Loucy (cell line): ENCODE measurements around the gene AIFM2.

Experiments
- H2AFZ ChIP-seq: fragments of 200-600 bp; sonication (generic); 2 replicates; pipeline ENCODE4 v1.6.0; 2016; ENCODE audit warnings: antibody characterized with exemption, mild to moderate bottlenecking, low read length, moderate library complexity
- H3F3A ChIP-seq: fragments of 200-600 bp; 2 replicates; pipeline ENCODE4 v1.6.0; 2016; ENCODE audit warnings: antibody characterized with exemption, low read depth, mild to moderate bottlenecking
- H3K27me3 ChIP-seq: fragments of 200-600 bp; sonication (generic); 2 replicates; pipeline ENCODE4 v1.6.1; 2014; ENCODE audit warnings: low read length, mild to moderate bottlenecking; ENCODE audit not compliant: insufficient read depth, poor library complexity, severe bottlenecking
- H3K36me3 ChIP-seq: fragments of 200-600 bp; sonication (generic); 2 replicates; pipeline ENCODE4 v1.6.1; 2016; ENCODE audit warnings: low read length; ENCODE audit not compliant: insufficient read depth
- H3K4me1 ChIP-seq: fragments of 200-600 bp; sonication (generic); 2 replicates; pipeline ENCODE4 v1.5.1; 2014; ENCODE audit warnings: low read length, mild to moderate bottlenecking; ENCODE audit not compliant: insufficient read depth, poor library complexity, severe bottlenecking
- H3K4me2 ChIP-seq: fragments of 200-600 bp; sonication (generic); 2 replicates; pipeline ENCODE4 v1.6.0; 2014; ENCODE audit warnings: antibody characterized with exemption, low read length, low read depth, mild to moderate bottlenecking; ENCODE audit not compliant: poor library complexity, severe bottlenecking
- H3K4me3 ChIP-seq: fragments of 200-600 bp; sonication (generic); 2 replicates; pipeline ENCODE4 v1.5.1; 2014; ENCODE audit warnings: low read length, mild to moderate bottlenecking, mixed read lengths; ENCODE audit not compliant: poor library complexity, severe bottlenecking
- H3K79me2 ChIP-seq: fragments of 200-600 bp; sonication (generic); 2 replicates; pipeline ENCODE4 v1.6.1; 2014; ENCODE audit warnings: low read length; ENCODE audit not compliant: insufficient read depth
- H3K9ac ChIP-seq: fragments of 200-600 bp; sonication (generic); 2 replicates; pipeline ENCODE4 v1.6.0; 2014; ENCODE audit warnings: mild to moderate bottlenecking, low read depth, low read length, moderate library complexity; ENCODE audit not compliant: poor library complexity, severe bottlenecking
- H3K9me2 ChIP-seq: fragments of 200-600 bp; sonication (generic); replicated peaks from 2 replicates; pipeline ENCODE4 v1.6.1; 2016; ENCODE audit warnings: low read depth, low read length, mixed read lengths
- H3K9me3 ChIP-seq: fragments of 200-600 bp; sonication (generic); 2 replicates; pipeline ENCODE4 v1.6.1; 2014; ENCODE audit warnings: mild to moderate bottlenecking, antibody characterized with exemption, low read length, low read depth; ENCODE audit not compliant: insufficient read depth
- H4K20me1 ChIP-seq: fragments of 200-600 bp; sonication (generic); 2 replicates; pipeline ENCODE4 v1.6.0; 2014; ENCODE audit warnings: antibody characterized with exemption, low read length, mild to moderate bottlenecking; ENCODE audit not compliant: insufficient read depth, poor library complexity, severe bottlenecking
- EZH2phosphoT487 ChIP-seq: fragments of 200-600 bp; IDR thresholded peaks from 2 replicates; pipeline ENCODE4 v1.6.1; 2018; ENCODE audit warnings: antibody characterized with exemption, mild to moderate bottlenecking, moderate library complexity, borderline replicate concordance
- TF ChIP-seq, protein P1 (sequence below): fragments of 200-600 bp; sonication (generic); conservative IDR thresholded peaks from 2 replicates; pipeline ENCODE4 v1.5.1; 2014; ENCODE audit warnings: mild to moderate bottlenecking, antibody characterized with exemption, low read length

AIFM2 gene

DNA sequence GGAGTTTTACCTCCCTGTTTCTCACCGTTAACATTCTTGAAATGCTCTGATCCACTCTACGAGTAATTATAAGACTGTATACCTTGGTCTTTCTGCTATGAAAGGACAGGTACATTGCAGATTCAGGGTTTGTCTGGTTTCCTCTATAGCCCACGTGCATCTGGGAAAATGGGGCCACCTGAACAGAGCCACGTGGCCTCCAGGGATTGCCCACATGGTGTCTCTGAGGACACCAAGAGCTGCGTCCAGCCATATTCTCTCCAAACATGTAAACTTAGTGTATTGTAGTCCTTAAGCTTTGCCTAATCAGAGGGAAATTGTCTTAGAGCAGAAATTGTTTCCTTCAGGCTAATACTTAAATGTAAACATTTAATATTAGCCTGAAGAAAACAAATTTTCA, 63.3 kb downstream of the AIFM2 start:
- no peak overlapping the region for H3K4me2 ChIP-seq
- no peak for TF ChIP-seq EZH2phosphoT487
- TF ChIP-seq, protein P1, sequence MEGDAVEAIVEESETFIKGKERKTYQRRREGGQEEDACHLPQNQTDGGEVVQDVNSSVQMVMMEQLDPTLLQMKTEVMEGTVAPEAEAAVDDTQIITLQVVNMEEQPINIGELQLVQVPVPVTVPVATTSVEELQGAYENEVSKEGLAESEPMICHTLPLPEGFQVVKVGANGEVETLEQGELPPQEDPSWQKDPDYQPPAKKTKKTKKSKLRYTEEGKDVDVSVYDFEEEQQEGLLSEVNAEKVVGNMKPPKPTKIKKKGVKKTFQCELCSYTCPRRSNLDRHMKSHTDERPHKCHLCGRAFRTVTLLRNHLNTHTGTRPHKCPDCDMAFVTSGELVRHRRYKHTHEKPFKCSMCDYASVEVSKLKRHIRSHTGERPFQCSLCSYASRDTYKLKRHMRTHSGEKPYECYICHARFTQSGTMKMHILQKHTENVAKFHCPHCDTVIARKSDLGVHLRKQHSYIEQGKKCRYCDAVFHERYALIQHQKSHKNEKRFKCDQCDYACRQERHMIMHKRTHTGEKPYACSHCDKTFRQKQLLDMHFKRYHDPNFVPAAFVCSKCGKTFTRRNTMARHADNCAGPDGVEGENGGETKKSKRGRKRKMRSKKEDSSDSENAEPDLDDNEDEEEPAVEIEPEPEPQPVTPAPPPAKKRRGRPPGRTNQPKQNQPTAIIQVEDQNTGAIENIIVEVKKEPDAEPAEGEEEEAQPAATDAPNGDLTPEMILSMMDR = no peak
- no peaks in the 10 kb centered on the region for H4K20me1 ChIP-seq
- H2AFZ ChIP-seq = no peak overlapping the region
- no peak overlapping the region for H3K4me3 ChIP-seq
- H3K36me3 ChIP-seq = no peaks in the 10 kb centered on the region
- H3F3A ChIP-seq = no peaks in the 10 kb centered on the region
- no peaks in the 10 kb centered on the region for H3K27me3 ChIP-seq
- H3K4me1 ChIP-seq = no peaks in the 10 kb centered on the region
- H3K9me2 ChIP-seq = no peaks in the 10 kb centered on the region
- no peaks in the 10 kb centered on the region for H3K79me2 ChIP-seq
- H3K9me3 ChIP-seq = no peaks in the 10 kb centered on the region
- H3K9ac ChIP-seq = no peak overlapping the region

DNA sequence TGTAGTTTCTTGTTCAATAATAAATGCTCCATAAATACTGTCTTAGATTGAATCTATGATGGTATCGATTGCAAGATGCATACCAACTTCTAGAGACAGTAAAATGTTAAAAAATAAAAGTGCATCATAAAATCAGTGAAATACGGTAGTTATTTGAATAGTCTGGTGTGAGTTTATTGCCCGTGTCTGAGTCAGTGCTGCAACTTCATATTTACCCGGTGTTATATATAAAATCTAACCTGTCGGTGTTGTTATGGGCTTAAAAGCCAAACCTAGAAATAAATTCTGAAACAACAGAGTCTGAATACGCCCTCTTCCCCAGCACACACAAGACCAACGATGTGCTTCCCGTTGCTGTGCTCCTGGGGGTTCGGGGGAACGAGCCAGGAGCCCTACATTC, 63.7 kb downstream of the AIFM2 start:
- no peak overlapping the region for H3K9ac ChIP-seq
- no peak for TF ChIP-seq EZH2phosphoT487
- TF ChIP-seq, protein P1 = no peak
- no peaks in the 10 kb centered on the region for H3K9me2 ChIP-seq
- H3K9me3 ChIP-seq = no peaks in the 10 kb centered on the region
- H3K27me3 ChIP-seq = no peaks in the 10 kb centered on the region
- H3K4me3 ChIP-seq = no peak overlapping the region
- no peaks in the 10 kb centered on the region for H4K20me1 ChIP-seq
- no peaks in the 10 kb centered on the region for H3K4me1 ChIP-seq
- H3K36me3 ChIP-seq = no peaks in the 10 kb centered on the region
- no peak overlapping the region for H2AFZ ChIP-seq
- H3K4me2 ChIP-seq = no peak overlapping the region
- no peaks in the 10 kb centered on the region for H3F3A ChIP-seq
- no peaks in the 10 kb centered on the region for H3K79me2 ChIP-seq

DNA sequence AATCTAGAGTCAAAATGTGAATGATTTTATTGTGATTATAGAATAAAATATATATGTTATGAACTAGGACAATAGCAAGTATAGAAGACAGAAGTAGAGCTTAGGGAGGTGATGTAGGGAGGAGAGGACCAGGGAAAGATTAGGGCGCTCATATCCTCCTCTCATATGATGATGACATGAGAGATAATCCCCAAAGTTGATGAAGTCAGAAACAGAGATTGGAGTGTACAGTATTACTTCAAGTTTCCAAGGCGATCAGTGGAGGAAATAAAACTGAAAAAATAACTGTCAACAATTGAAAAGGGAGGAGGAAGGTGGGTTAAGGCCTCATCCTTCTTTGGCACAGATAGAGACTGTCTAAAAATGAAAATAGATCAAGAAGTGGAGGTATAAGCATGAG, 65.0 kb downstream of the AIFM2 start:
- H3K79me2 ChIP-seq = no peaks in the 10 kb centered on the region
- no peaks in the 10 kb centered on the region for H3K4me1 ChIP-seq
- no peaks in the 10 kb centered on the region for H3K9me3 ChIP-seq
- no peaks in the 10 kb centered on the region for H3K9me2 ChIP-seq
- H3K4me2 ChIP-seq = no peak overlapping the region
- no peaks in the 10 kb centered on the region for H3K27me3 ChIP-seq
- no peaks in the 10 kb centered on the region for H4K20me1 ChIP-seq
- H3K36me3 ChIP-seq = no peaks in the 10 kb centered on the region
- no peak overlapping the region for H3K9ac ChIP-seq
- H3K4me3 ChIP-seq = no peak overlapping the region
- TF ChIP-seq, protein P1 = no peak
- no peak for TF ChIP-seq EZH2phosphoT487
- H3F3A ChIP-seq = no peaks in the 10 kb centered on the region
- no peak overlapping the region for H2AFZ ChIP-seq
